Stimulated activated CD8-positive, alpha-beta memory T cell treated with anti-CD3 and anti-CD28 coated beads, Interleukin-15, amount 100 ng/mL, for 24 hours (primary cell): ENCODE measurements around the gene HOXD1.

Experiments used
- DNase-seq: peaks from one replicate; pipeline ENCODE4 v3.0.0-alpha.2; 2020; ENCODE audit warnings: low read depth

Gene HOXD1

GRCh38 chr2:176184749-176185148, 3.7 kb upstream of the HOXD1 start:
- DNase-seq: no peak

- DNase-seq: no peak
These were observed 2.4 kb upstream of the HOXD1 start for GRCh38 chr2:176186024-176186423.

GRCh38 chr2:176187200-176187898, 1.1 kb upstream of the HOXD1 start:
- DNase-seq: no peak

DNA sequence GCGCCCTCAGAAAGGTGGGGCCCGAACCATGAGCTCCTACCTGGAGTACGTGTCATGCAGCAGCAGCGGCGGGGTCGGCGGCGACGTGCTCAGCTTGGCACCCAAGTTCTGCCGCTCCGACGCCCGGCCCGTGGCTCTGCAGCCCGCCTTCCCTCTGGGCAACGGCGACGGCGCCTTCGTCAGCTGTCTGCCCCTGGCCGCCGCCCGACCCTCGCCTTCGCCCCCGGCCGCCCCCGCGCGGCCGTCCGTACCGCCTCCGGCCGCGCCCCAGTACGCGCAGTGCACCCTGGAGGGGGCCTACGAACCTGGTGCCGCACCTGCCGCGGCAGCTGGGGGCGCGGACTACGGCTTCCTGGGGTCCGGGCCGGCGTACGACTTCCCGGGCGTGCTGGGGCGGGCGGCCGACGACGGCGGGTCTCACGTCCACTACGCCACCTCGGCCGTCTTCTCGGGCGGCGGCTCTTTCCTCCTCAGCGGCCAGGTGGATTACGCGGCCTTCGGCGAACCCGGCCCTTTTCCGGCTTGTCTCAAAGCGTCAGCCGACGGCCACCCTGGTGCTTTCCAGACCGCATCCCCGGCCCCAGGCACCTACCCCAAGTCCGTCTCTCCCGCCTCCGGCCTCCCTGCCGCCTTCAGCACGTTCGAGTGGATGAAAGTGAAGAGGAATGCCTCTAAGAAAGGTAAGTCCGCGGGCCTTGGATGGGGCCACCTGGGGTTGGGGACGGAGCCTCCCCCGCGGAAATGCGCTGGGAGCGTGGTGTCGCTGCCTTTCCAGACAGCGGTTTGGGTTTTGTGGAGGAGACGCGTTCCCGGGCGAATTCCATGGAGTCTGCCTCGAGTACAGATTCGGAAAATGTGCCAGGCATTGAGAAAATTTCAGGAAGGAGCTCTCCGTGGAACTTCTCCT, 559 bp downstream of the HOXD1 start:
- DNase-seq: no peak

DNA sequence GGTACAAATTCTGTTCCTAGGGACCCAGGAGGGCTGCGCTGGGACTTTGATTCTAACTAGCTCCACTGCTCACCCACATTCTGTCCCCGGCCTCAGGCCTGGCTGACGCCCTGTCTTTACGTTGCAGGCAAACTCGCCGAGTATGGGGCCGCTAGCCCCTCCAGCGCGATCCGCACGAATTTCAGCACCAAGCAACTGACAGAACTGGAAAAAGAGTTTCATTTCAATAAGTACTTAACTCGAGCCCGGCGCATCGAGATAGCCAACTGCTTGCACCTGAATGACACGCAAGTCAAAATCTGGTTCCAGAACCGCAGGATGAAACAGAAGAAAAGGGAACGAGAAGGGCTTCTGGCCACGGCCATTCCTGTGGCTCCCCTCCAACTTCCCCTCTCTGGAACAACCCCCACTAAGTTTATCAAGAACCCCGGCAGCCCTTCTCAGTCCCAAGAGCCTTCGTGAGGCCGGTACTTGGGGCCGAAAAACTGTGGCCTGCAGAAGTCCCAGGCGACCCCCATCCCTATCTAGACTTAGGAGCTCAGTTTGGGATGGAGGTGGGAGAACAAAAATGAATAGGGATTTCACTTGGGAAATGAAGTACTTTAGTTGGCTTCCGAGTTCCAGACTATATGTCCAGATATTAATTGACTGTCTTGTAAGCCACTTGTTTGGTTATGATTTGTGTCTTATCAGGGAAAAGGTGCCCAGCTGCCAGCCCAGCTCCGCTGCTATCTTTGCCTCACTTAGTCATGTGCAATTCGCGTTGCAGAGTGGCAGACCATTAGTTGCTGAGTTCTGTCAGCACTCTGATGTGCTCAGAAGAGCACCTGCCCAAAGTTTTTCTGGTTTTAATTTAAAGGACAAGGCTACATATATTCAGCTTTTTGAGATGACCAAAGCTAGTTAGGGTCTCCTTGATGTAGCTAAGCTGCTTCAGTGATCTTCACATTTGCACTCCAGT, 1.5 kb downstream of the HOXD1 start:
- no peak for DNase-seq

DNA sequence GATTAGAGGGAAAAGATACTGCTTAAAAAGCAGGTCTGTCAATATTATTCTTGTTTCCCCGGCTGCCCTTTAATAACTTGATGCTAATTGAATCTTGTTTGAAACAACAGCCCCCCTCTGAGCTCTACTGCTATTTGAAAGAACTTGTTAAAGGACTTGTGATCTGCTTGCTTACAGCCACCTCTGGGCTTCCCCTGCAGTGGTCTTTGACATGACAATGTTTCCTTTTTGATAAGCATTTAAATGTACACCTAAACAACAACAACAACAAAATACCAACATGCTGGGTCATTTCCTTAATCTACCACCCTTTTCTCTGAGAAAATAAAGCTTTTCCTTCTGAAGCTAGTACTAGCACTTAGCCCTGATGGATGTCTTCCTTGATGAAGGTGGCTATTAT, 3.9 kb downstream of the HOXD1 start:
- DNase-seq: no peak

DNA sequence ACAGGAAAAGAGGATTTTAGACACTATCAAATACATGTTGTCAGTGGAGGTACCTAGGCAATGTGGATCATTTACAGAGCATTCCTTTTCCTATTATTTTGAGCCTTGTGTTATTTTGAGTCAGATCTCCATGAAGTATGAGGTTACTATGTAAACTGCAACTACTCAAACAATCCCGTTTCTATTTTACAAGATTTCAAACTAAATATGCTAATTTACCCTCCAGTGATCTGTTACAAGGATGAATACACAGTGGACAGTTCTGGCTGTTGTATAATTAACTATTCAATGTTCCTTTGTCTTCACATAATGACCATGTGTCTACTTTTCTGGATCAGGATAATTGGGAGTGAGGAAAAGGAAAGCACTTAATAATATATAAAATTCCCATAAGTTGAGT, 4.6 kb downstream of the HOXD1 start:
- DNase-seq: no peak

DNA sequence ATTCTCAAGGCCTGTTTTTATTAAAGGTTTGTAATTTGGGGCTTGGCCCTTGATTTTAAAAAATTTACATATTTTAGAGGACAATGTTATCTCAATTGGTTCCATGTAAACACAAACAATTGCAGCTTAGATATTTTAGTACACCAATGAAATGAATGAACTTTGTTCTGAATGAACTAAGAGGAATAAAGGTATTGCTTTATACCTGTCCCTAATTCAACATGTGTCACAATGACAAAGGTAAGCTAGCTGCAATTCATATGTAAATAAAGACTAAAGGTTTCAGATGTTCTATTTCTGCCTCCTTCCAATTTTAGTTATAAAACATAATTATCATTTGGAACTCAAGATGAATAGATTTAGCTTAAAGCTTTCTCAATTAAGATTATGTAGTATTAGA, 11.4 kb downstream of the HOXD1 start:
- no peak for DNase-seq

GRCh38 chr2:176200971-176201370, 12.5 kb downstream of the HOXD1 start:
- no peak for DNase-seq

DNA sequence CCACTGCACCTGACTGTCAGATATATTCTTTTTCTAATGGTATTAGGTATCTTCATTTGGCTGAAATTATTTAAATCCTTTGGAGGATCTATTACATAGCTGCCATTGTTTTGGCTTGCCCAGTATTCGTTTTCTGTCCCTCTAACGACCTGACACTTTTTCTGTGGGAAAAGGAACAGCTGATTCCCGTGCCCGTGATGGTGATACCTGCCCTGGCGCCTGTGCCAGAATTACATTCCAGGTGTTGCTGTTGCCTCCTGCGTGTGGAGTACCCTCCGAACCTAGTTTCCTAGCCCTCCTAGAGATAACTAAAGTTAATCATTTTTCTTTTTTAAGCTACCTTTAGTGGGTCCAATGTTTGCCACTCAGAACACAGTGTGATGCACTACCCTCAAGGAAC, 14.0 kb downstream of the HOXD1 start:
- DNase-seq: no peak

GRCh38 chr2:176205126-176205525, 16.7 kb downstream of the HOXD1 start:
- DNase-seq: no peak

GRCh38 chr2:176206136-176206535, 17.7 kb downstream of the HOXD1 start:
- DNase-seq: no peak

GRCh38 chr2:176206682-176207081, 18.2 kb downstream of the HOXD1 start:
- no peak for DNase-seq

DNA sequence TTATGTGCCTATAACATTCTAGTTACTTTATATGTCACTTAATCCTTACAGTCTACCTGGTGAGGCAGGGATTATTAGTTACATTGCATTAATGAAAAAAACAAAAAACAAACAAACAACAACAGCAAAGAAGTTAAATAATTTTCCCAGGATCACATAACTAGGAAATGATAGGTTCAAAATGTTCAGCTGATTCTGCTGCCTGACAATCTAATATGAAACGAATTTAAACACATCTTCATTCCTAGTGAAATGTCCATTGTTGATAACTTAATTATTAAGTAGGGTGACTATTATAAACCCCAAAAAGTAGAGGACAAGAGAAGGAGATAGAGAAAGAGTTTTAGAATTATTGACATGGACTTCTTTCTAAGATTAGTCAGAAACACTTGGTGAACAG, 22.6 kb downstream of the HOXD1 start:
- DNase-seq: no peak

DNA sequence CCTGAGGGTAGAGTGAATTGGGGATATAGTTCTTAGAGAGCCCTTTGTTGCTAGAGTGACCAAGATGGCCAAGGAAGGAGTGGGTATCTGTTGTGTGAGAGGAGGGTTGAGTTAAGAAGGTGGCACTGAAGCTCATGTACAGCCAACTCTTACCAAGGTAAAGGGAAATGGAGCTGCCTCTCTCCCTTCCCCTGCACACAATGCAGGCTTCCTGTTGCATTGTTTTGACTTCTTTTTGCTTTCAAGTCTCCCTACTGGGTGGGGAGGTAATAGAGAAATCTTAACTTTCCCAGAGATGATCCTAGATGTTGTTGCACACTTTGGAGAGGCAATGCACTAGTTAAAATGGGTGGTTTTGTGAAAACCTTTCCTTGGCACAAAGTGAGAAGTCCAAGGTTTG, 23.8 kb downstream of the HOXD1 start:
- DNase-seq: no peak

GRCh38 chr2:176213406-176213805, 24.9 kb downstream of the HOXD1 start:
- no peak for DNase-seq

- no peak for DNase-seq
These were observed 39.4 kb downstream of the HOXD1 start for GRCh38 chr2:176227874-176228273.

- no peak for DNase-seq
These were observed 45.7 kb downstream of the HOXD1 start for GRCh38 chr2:176234156-176234555.

DNA sequence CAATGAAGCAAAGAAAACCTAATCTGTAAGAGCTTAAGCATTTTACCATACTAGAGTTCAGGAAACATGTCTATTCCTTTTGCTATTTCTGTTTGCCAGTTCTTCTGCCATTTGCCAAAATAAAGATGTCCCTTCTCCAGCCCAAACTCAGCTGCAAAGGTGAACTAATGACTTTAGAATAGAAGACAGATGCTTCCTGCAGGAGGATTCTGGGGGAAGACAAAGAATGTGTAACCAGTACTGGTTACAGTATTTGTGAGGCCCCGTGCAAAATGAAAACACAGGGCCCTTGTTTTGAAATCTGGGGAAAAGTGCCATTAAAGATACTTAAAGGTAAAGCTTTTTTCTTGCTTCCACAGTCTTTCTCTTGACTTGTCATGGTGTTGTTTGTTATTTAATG, 46.5 kb downstream of the HOXD1 start:
- no peak for DNase-seq

GRCh38 chr2:176237456-176237855, 49.0 kb downstream of the HOXD1 start:
- no peak for DNase-seq

DNA sequence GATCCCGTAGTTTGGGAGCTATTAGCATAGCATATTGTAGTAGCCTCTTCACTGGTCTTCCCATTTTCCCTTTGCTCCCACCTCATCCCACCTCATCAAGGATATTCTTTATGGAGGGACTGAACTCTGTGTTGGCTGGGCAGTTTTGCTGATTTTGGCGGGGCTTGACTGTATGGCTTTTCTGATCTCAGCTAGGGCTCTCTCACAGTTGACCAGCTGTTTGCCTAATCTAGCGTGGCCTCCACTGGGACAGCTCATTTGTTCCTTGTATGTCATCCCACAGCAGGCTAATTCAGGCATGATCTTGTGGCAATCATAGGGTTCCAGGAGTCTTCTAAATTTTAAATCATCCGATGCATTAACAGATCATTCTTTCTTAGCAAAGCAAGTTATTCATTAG, 50.6 kb downstream of the HOXD1 start:
- DNase-seq: no peak

- DNase-seq: no peak
These were observed 51.8 kb downstream of the HOXD1 start for GRCh38 chr2:176240301-176240700.
